ENCODE results near the gene DMRTC1. TPM values are rescaled to one million over a fixed set of nuclear protein-coding genes. Genes with fewer than 3 reads are reported as not detected.
"Not testable (repeated sequence)": the region's sequence is repeated elsewhere in the genome, so short reads cannot be mapped to it uniquely, and the experiment has no call there.

Gene DMRTC1
- total RNA-seq, 2 experiments from 2014 or later: not detected

- DNase-seq; CTCF ChIA-PET; H3K27me3 Mint-ChIP-seq (ENCODE audit: low read depth); H3K9me3 Mint-ChIP-seq; H3K4me1 Mint-ChIP-seq (ENCODE audit: low read depth); H3K4me3 Mint-ChIP-seq; H3K36me3 Mint-ChIP-seq (ENCODE audit: low read depth); H3K27ac Mint-ChIP-seq; intact Hi-C loops (cut with micrococcal nuclease): not testable (repeated sequence)
These were observed 53.9 kb downstream of the DMRTC1 start for GRCh38 chrX:72889740-72890139.

- H3K27ac Mint-ChIP-seq; H3K27me3 Mint-ChIP-seq (ENCODE audit: low read depth); intact Hi-C loops (cut with micrococcal nuclease): not testable (repeated sequence)
These were observed 60.7 kb downstream of the DMRTC1 start for GRCh38 chrX:72882898-72883297.

DNA sequence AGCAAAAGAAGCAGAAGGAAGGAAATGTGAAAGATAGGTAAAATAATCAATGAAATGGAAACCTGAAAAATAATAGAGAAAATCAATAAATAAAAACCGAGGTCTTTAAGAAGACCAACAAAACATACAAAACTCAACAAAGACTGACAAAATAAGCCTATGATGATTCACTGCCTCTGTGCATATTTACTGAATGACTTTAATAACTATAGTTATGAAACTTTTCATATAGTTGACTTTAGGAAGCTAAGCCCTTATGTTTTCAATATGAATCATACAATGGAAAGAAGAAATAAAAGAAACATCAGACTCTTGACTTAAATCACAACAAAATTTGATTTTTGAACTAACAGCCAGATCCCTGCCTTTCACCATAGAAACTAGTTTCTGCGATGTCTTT is 106.1 kb downstream of the DMRTC1 start:
- DNase-seq; H3K27me3 Mint-ChIP-seq (ENCODE audit: low read depth); H3K9me3 Mint-ChIP-seq; H3K36me3 Mint-ChIP-seq (ENCODE audit: low read depth); CTCF ChIA-PET; intact Hi-C loops (cut with micrococcal nuclease); H3K4me3 Mint-ChIP-seq; H3K4me1 Mint-ChIP-seq (ENCODE audit: low read depth); H3K27ac Mint-ChIP-seq: not testable (repeated sequence)

More at GRCh38 chrX:72882898-72883297, 60.7 kb downstream of the DMRTC1 start:
- DNase-seq; H3K9me3 Mint-ChIP-seq; H3K4me3 Mint-ChIP-seq; H3K36me3 Mint-ChIP-seq (ENCODE audit: low read depth); CTCF ChIA-PET; H3K4me1 Mint-ChIP-seq (ENCODE audit: low read depth): not testable (repeated sequence)

DNA sequence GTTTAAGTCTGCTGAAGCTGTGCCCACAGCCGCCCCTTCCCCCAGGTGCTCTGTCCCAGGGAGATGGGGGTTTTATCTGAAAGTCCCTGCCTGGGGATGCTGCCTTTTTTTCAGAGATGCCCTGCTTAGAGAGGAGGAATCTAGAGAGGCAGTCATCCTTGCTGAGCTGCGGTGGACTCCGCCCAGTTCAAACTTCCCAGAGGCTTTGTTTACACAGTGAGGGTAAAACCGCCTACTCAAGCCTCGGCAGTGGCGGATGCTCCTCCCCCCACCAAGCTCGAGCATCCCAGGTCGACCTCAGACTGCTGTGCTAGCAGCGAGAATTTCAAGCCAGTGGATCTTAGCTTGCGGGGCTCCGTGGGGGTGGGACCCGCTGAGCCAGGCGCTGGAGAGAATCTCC is 112.9 kb downstream of the DMRTC1 start:
- H3K27me3 Mint-ChIP-seq (ENCODE audit: low read depth); DNase-seq; H3K27ac Mint-ChIP-seq; H3K9me3 Mint-ChIP-seq; intact Hi-C loops (cut with micrococcal nuclease); H3K4me1 Mint-ChIP-seq (ENCODE audit: low read depth); H3K4me3 Mint-ChIP-seq; CTCF ChIA-PET; H3K36me3 Mint-ChIP-seq (ENCODE audit: low read depth): not testable (repeated sequence)

Other genes starting within 250 kb of the DMRTC1 start
- gene PHKA1, start 229.5 kb downstream of the DMRTC1 start, total RNA-seq: 1 to 10 TPM; 5.8 to 6.5 TPM
- gene DMRTC1B, start 166.9 kb downstream of the DMRTC1 start, total RNA-seq: not detected
- gene FAM236B, start 161.2 kb downstream of the DMRTC1 start, total RNA-seq: not detected
- gene FAM236D, start 135.6 kb downstream of the DMRTC1 start, total RNA-seq: not detected
- not detected for gene FAM236C, start 31.2 kb downstream of the DMRTC1 start, total RNA-seq
- gene FAM236A, start 5.6 kb downstream of the DMRTC1 start, total RNA-seq: not detected
- not detected for gene PABPC1L2B, start 59.1 kb upstream of the DMRTC1 start, total RNA-seq
- gene PABPC1L2A, start 135.7 kb upstream of the DMRTC1 start, total RNA-seq: not detected

All from activated naive CD4-positive, alpha-beta T cell treated with anti-CD3 and anti-CD28 coated beads for 36 hours (primary cell).